ENCODE data around the gene BPIFB1. TPM values are rescaled to one million over a fixed set of nuclear protein-coding genes. Genes with fewer than 3 reads are reported as not detected.

The BPIFB1 gene
- total RNA-seq, 2 experiments from 2014 or later, result not detected

GRCh38 chr20:33285861-33286495 lies 3.0 kb downstream of the BPIFB1 start:
- H3K4me1 Mint-ChIP-seq (ENCODE audit: low read depth), result no peaks in the 10 kb centered on the region
- H3K9me3 Mint-ChIP-seq, result no peaks in the 10 kb centered on the region

GRCh38 chr20:33287884-33288283 lies 4.9 kb downstream of the BPIFB1 start:
- no peak overlapping the region for H3K4me3 Mint-ChIP-seq
- POLR2A ChIA-PET, result no interaction called here
- intact Hi-C loops (cut with micrococcal nuclease), result no loop called here
- no peak for DNase-seq
- H3K27me3 Mint-ChIP-seq, result peaks cover 2% of the 10 kb centered on the region
- H3K27ac Mint-ChIP-seq, result no peak overlapping the region
- H3K4me1 Mint-ChIP-seq (ENCODE audit: low read depth), result no peaks in the 10 kb centered on the region
- no peaks in the 10 kb centered on the region for H3K9me3 Mint-ChIP-seq
- CTCF ChIA-PET, result interaction anchor here (0.8 to 1.5 kb wide), 4 partner anchors 13 to 25 kb away, joined by 3 to 6 read pairs (median 5); no protein-coding TSS in a partner anchor
- no peaks in the 10 kb centered on the region for H3K36me3 Mint-ChIP-seq

More at GRCh38 chr20:33285861-33286495, 3.0 kb downstream of the BPIFB1 start:
- POLR2A ChIA-PET, result no interaction called here
- CTCF ChIA-PET, result interaction anchor here (1.1 kb wide), 1 partner anchor 22 kb away, joined by 3 read pairs; no protein-coding TSS in a partner anchor
- no peak for DNase-seq
- Mint-ChIP-seq H3K27me3 (peaks cover 2% of the 10 kb centered on the region), H3K27ac (no peak overlapping the region), H3K4me3 (no peak overlapping the region), H3K36me3 (no peaks in the 10 kb centered on the region)
- intact Hi-C loops (cut with micrococcal nuclease), result no loop called here

- Mint-ChIP-seq H3K4me3 (no peak overlapping the region), H3K36me3 (no peaks in the 10 kb centered on the region), H3K27ac (no peak overlapping the region), H3K4me1 (ENCODE audit: low read depth) (no peaks in the 10 kb centered on the region), H3K27me3 (peaks cover 2% of the 10 kb centered on the region), H3K9me3 (no peaks in the 10 kb centered on the region)
- intact Hi-C loops (cut with micrococcal nuclease), result loop anchor here (10.0 kb wide), 1 partner anchor 196 kb away; no protein-coding TSS in a partner anchor
- ChIA-PET CTCF (interaction anchor here (0.6 to 3.5 kb wide), 7 partner anchors 10 to 394 kb away, joined by 3 to 18 read pairs (median 8); no protein-coding TSS in a partner anchor), POLR2A (interaction anchor here (0.8 kb wide), 1 partner anchor 28 kb away, joined by 3 read pairs; no protein-coding TSS in a partner anchor)
- no peak for DNase-seq
Measured at GRCh38 chr20:33290852-33291251, 7.8 kb downstream of the BPIFB1 start.

GRCh38 chr20:33291416-33291815 lies 8.4 kb downstream of the BPIFB1 start:
- intact Hi-C loops (cut with micrococcal nuclease), result loop anchor here (10.0 kb wide), 1 partner anchor 197 kb away; no protein-coding TSS in a partner anchor
- ChIA-PET CTCF (interaction anchor here (0.6 to 3.5 kb wide), 9 partner anchors 9 to 394 kb away, joined by 3 to 18 read pairs (median 8); no protein-coding TSS in a partner anchor), POLR2A (no interaction called here)
- Mint-ChIP-seq H3K4me3 (no peak overlapping the region), H3K4me1 (ENCODE audit: low read depth) (no peaks in the 10 kb centered on the region), H3K36me3 (no peaks in the 10 kb centered on the region), H3K9me3 (no peaks in the 10 kb centered on the region), H3K27me3 (peaks cover 2% of the 10 kb centered on the region), H3K27ac (no peak overlapping the region)
- DNase-seq, result no peak

- Mint-ChIP-seq H3K9me3 (no peaks in the 10 kb centered on the region), H3K4me3 (no peak overlapping the region), H3K36me3 (no peaks in the 10 kb centered on the region), H3K4me1 (ENCODE audit: low read depth) (no peaks in the 10 kb centered on the region), H3K27ac (no peak overlapping the region), H3K27me3 (no peaks in the 10 kb centered on the region)
- intact Hi-C loops (cut with micrococcal nuclease), result loop anchor here (10.0 kb wide), 1 partner anchor 197 kb away; no protein-coding TSS in a partner anchor
- DNase-seq, result peak; percentile 76
- CTCF ChIA-PET, result interaction anchor here (0.8 to 3.5 kb wide), 12 partner anchors 9 to 395 kb away, joined by 3 to 18 read pairs (median 6); no protein-coding TSS in a partner anchor
- POLR2A ChIA-PET, result no interaction called here
Measured at GRCh38 chr20:33291830-33292355, 8.9 kb downstream of the BPIFB1 start.

- H3K27ac Mint-ChIP-seq, result no peak overlapping the region
- peaks cover 9% of the 10 kb centered on the region for H3K27me3 Mint-ChIP-seq
- CTCF ChIA-PET, result interaction anchor here (0.8 to 2.3 kb wide), 2 partner anchors 25 to 33 kb away, joined by 3 to 8 read pairs; no protein-coding TSS in a partner anchor
- no peak for DNase-seq
- POLR2A ChIA-PET, result no interaction called here
- H3K4me3 Mint-ChIP-seq, result no peak overlapping the region
- no peaks in the 10 kb centered on the region for H3K36me3 Mint-ChIP-seq
- no peaks in the 10 kb centered on the region for H3K9me3 Mint-ChIP-seq
- H3K4me1 Mint-ChIP-seq (ENCODE audit: low read depth), result no peaks in the 10 kb centered on the region
- intact Hi-C loops (cut with micrococcal nuclease), result loop anchor here (5.0 to 10.0 kb wide), 2 partner anchors 201 to 504 kb away; no protein-coding TSS in a partner anchor
Measured at GRCh38 chr20:33296206-33296605, 13.2 kb downstream of the BPIFB1 start.

- Mint-ChIP-seq H3K4me3 (no peak overlapping the region), H3K4me1 (ENCODE audit: low read depth) (no peaks in the 10 kb centered on the region), H3K27ac (no peak overlapping the region), H3K27me3 (peaks cover 9% of the 10 kb centered on the region), H3K36me3 (no peaks in the 10 kb centered on the region), H3K9me3 (no peaks in the 10 kb centered on the region)
- DNase-seq, result no peak
- CTCF ChIA-PET, result interaction anchor here (1.6 kb wide), 1 partner anchor 396 kb away, joined by 8 read pairs; no protein-coding TSS in a partner anchor
- POLR2A ChIA-PET, result no interaction called here
- intact Hi-C loops (cut with micrococcal nuclease), result loop anchor here (5.0 to 10.0 kb wide), 2 partner anchors 204 to 506 kb away; no protein-coding TSS in a partner anchor
Measured at GRCh38 chr20:33298391-33298790, 15.4 kb downstream of the BPIFB1 start.

GRCh38 chr20:33299111-33299603 lies 16.1 kb downstream of the BPIFB1 start:
- Mint-ChIP-seq H3K4me1 (ENCODE audit: low read depth) (no peaks in the 10 kb centered on the region), H3K36me3 (no peaks in the 10 kb centered on the region), H3K27ac (no peak overlapping the region), H3K27me3 (peaks cover 9% of the 10 kb centered on the region), H3K9me3 (no peaks in the 10 kb centered on the region), H3K4me3 (no peak overlapping the region)
- ChIA-PET POLR2A (no interaction called here), CTCF (interaction anchor here (0.8 to 3.2 kb wide), 8 partner anchors 8 to 614 kb away, joined by 3 to 14 read pairs (median 4); no protein-coding TSS in a partner anchor)
- peak; percentile 80 for DNase-seq
- intact Hi-C loops (cut with micrococcal nuclease), result loop anchor here (5.0 to 10.0 kb wide), 2 partner anchors 204 to 507 kb away; no protein-coding TSS in a partner anchor

- Mint-ChIP-seq H3K4me3 (no peak overlapping the region), H3K27me3 (peaks cover 10% of the 10 kb centered on the region), H3K27ac (no peak overlapping the region), H3K9me3 (no peaks in the 10 kb centered on the region), H3K4me1 (ENCODE audit: low read depth) (no peaks in the 10 kb centered on the region), H3K36me3 (no peaks in the 10 kb centered on the region)
- POLR2A ChIA-PET, result no interaction called here
- CTCF ChIA-PET, result interaction anchor here (1.2 to 3.2 kb wide), 3 partner anchors 10 to 14 kb away, joined by 3 to 14 read pairs (median 5); no protein-coding TSS in a partner anchor
- DNase-seq, result no peak
- intact Hi-C loops (cut with micrococcal nuclease), result no loop called here
Measured at GRCh38 chr20:33301192-33301930, 18.3 kb downstream of the BPIFB1 start.

- Mint-ChIP-seq H3K27ac (no peak overlapping the region), H3K36me3 (no peaks in the 10 kb centered on the region), H3K4me3 (no peak overlapping the region), H3K27me3 (peaks cover 1% of the 10 kb centered on the region), H3K9me3 (no peaks in the 10 kb centered on the region), H3K4me1 (ENCODE audit: low read depth) (no peaks in the 10 kb centered on the region)
- no peak for DNase-seq
- CTCF ChIA-PET, result interaction anchor here (1.2 kb wide), 1 partner anchor 11 kb away, joined by 7 read pairs; no protein-coding TSS in a partner anchor
- POLR2A ChIA-PET, result no interaction called here
- intact Hi-C loops (cut with micrococcal nuclease), result no loop called here
Measured at GRCh38 chr20:33303595-33303994, 20.6 kb downstream of the BPIFB1 start.

- H3K9me3 Mint-ChIP-seq, result no peaks in the 10 kb centered on the region
- no peak overlapping the region for H3K27ac Mint-ChIP-seq
- no peak overlapping the region for H3K4me3 Mint-ChIP-seq
- POLR2A ChIA-PET, result no interaction called here
- CTCF ChIA-PET, result no interaction called here
- H3K4me1 Mint-ChIP-seq (ENCODE audit: low read depth), result no peaks in the 10 kb centered on the region
- H3K27me3 Mint-ChIP-seq, result peaks cover 1% of the 10 kb centered on the region
- intact Hi-C loops (cut with micrococcal nuclease), result no loop called here
- H3K36me3 Mint-ChIP-seq, result no peaks in the 10 kb centered on the region
- no peak for DNase-seq
Measured at GRCh38 chr20:33304046-33304445, 21.0 kb downstream of the BPIFB1 start.
